22Rv1 (cell line): ENCODE results near the gene OPRM1.

Experiments
- CTCF ChIP-seq: fragments of 450-650 bp; IDR thresholded peaks from 2 replicates; pipeline ENCODE4 v1.5.1; 2017; ENCODE audit warnings: mild to moderate bottlenecking
- ZFX ChIP-seq: fragments of 450-650 bp; IDR thresholded peaks from 2 replicates; pipeline ENCODE4 v1.6.1; 2017; ENCODE audit warnings: antibody characterized with exemption, borderline replicate concordance

- no peak for TF ChIP-seq CTCF
- TF ChIP-seq ZFX = no peak
Measured at GRCh38 chr6:154017786-154018185, 21.3 kb upstream of the OPRM1 start.
